Ishikawa (cell line): ENCODE results near the gene NOXA1.

Experiments used
- CEBPB ChIP-seq: IDR thresholded peaks from 2 replicates; pipeline ENCODE4 v1.6.1; 2012
- CREB1 ChIP-seq: IDR thresholded peaks from 2 replicates; pipeline ENCODE4 v1.6.1; 2012; ENCODE audit warnings: low read depth
- EGR1 ChIP-seq: IDR thresholded peaks from 2 replicates; pipeline ENCODE4 v1.6.1; 2012
- EP300 ChIP-seq: IDR thresholded peaks from 2 replicates; pipeline ENCODE4 v1.6.1; 2012; ENCODE audit warnings: borderline replicate concordance
- FOXM1 ChIP-seq: IDR thresholded peaks from 2 replicates; pipeline ENCODE4 v1.6.1; 2012; ENCODE audit warnings: low read depth, borderline replicate concordance
- NFIC ChIP-seq: IDR thresholded peaks from 2 replicates; pipeline ENCODE4 v1.6.1; 2012
- RAD21 ChIP-seq: IDR thresholded peaks from 2 replicates; pipeline ENCODE4 v1.6.1; 2012; ENCODE audit warnings: low read depth
- TAF1 ChIP-seq: IDR thresholded peaks from 2 replicates; pipeline ENCODE4 v1.6.1; 2012; ENCODE audit warnings: low read depth, mild to moderate bottlenecking
- TCF12 ChIP-seq: IDR thresholded peaks from 2 replicates; pipeline ENCODE4 v1.6.1; 2012; ENCODE audit warnings: low read depth
- USF1 ChIP-seq: IDR thresholded peaks from 2 replicates; pipeline ENCODE4 v1.6.1; 2012
- YY1 ChIP-seq: IDR thresholded peaks from 2 replicates; pipeline ENCODE4 v1.6.1; 2012; ENCODE audit warnings: low read depth
- ZBTB7A ChIP-seq: IDR thresholded peaks from 2 replicates; pipeline ENCODE4 v1.6.1; 2012; ENCODE audit warnings: low read depth
- TF ChIP-seq, protein P1 (sequence below): IDR thresholded peaks from 2 replicates; pipeline ENCODE4 v1.6.1; 2012; ENCODE audit warnings: low read depth, mild to moderate bottlenecking
- TF ChIP-seq, protein P2 (sequence below): IDR thresholded peaks from 2 replicates; pipeline ENCODE4 v1.6.1; 2012

NOXA1 gene

GRCh38 chr9:137376386-137376785, 46.8 kb upstream of the NOXA1 start:
- TF ChIP-seq FOXM1 (no peak), CEBPB (no peak), ZBTB7A (no peak), TCF12 (no peak), EGR1 (no peak), CREB1 (no peak), EP300 (no peak), NFIC (no peak), TAF1 (no peak), USF1 (no peak)

DNA sequence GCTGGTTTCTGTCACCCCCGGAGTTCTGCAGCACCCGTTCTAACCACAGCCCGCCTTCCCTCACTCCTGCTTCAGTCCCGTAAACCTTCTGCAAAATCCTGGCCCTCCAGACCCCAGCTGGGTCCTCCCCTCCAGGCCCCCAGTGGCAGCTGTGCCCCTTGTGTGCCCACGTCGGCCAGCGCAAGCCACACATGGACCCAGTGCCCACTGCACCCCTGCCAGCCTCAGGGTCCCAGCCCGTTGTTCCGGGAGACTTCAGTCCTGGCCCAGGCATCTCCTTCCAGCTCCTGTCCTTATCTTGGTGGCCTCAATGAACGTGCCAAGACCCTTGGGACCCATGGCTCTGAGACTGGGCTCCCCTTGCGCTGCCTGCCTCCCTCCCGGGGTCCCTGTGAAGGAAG, 43.4 kb upstream of the NOXA1 start:
- TF ChIP-seq CREB1: no peak
- TF ChIP-seq, protein P1, sequence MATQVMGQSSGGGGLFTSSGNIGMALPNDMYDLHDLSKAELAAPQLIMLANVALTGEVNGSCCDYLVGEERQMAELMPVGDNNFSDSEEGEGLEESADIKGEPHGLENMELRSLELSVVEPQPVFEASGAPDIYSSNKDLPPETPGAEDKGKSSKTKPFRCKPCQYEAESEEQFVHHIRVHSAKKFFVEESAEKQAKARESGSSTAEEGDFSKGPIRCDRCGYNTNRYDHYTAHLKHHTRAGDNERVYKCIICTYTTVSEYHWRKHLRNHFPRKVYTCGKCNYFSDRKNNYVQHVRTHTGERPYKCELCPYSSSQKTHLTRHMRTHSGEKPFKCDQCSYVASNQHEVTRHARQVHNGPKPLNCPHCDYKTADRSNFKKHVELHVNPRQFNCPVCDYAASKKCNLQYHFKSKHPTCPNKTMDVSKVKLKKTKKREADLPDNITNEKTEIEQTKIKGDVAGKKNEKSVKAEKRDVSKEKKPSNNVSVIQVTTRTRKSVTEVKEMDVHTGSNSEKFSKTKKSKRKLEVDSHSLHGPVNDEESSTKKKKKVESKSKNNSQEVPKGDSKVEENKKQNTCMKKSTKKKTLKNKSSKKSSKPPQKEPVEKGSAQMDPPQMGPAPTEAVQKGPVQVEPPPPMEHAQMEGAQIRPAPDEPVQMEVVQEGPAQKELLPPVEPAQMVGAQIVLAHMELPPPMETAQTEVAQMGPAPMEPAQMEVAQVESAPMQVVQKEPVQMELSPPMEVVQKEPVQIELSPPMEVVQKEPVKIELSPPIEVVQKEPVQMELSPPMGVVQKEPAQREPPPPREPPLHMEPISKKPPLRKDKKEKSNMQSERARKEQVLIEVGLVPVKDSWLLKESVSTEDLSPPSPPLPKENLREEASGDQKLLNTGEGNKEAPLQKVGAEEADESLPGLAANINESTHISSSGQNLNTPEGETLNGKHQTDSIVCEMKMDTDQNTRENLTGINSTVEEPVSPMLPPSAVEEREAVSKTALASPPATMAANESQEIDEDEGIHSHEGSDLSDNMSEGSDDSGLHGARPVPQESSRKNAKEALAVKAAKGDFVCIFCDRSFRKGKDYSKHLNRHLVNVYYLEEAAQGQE: no peak
- TF ChIP-seq, protein P2, sequence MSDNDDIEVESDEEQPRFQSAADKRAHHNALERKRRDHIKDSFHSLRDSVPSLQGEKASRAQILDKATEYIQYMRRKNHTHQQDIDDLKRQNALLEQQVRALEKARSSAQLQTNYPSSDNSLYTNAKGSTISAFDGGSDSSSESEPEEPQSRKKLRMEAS: no peak
- TF ChIP-seq NFIC: no peak
- no peak for TF ChIP-seq USF1
- TF ChIP-seq ZBTB7A: no peak

- TF ChIP-seq EP300: no peak
- no peak for TF ChIP-seq ZBTB7A
- TF ChIP-seq CREB1: no peak
Observed at GRCh38 chr9:137380171-137380570, 43.0 kb upstream of the NOXA1 start.

DNA sequence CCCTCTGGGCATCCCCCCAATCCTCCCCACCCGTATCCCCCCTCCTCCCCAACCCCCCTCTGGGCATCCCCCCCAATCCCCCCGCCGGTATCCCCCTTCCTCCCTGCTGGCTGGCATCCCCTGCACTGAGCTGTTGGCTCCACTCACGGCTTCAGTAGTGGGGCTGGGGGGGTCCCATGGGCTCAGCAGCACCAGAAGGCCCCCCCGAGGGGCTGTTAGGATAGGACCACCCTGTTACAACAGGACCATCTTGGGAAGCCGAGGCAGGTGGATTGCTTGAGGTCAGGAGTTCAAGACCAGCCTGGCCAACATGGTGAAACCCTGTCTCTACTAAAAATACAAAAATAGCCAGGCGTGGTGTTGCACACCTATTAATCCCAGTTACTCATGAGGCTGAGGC, 42.6 kb upstream of the NOXA1 start:
- TF ChIP-seq CEBPB (no peak), EP300 (no peak), YY1 (no peak), TAF1 (no peak)
- TF ChIP-seq, protein P2: no peak
- TF ChIP-seq, protein P1: no peak

DNA sequence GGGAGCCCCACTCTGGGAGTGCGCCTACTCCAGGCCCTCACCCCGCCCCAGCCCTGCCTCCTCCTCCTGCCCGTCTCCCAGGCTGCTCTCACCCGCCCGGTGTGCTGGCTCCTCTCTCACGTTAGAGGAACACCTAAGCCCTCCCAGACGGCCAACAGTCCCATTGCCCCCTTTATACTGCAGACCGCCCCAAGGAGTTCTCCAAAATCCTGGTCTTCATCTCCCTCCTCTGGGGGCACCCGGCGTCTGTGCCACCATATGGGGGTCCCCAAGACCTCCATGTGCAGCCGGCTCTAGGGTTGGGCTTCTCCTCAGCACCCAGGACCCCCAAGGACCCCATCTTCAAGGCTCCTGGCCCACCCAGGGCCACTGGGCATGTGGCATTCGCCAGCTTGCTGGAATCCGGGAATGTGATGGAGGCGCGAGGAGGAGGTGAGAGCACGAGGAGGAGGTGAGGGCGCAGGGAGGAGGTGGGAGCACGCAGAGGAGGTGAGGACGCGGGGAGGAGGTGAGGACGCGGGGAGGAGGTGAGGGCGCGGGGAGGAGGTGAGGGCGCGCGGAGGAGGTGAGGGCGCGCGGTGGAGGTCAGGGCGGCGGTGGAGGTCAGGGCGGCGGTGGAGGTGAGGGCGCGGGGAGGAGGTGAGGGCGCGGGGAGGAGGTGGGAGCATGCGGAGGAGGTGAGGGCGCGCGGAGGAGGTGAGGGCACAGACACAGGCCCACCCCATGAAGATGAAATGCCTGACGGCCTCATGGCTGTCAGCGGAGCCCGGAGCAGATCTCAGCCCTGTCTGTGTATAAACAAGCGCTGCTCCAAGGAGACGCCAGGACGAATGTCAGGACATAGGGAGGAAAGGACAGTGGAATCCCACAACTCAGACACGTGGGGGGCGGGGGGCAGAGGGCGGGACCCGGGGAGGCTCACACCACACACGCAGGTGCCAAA, 41.4 kb upstream of the NOXA1 start:
- TF ChIP-seq, protein P1: no peak
- no peak for TF ChIP-seq TAF1
- no peak for TF ChIP-seq TCF12
- TF ChIP-seq FOXM1: no peak
- TF ChIP-seq NFIC: no peak
- TF ChIP-seq ZBTB7A: no peak
- TF ChIP-seq, protein P2: no peak
- TF ChIP-seq CREB1: no peak
- no peak for TF ChIP-seq EP300
- no peak for TF ChIP-seq RAD21
- TF ChIP-seq CEBPB: no peak
- TF ChIP-seq USF1: no peak
- no peak for TF ChIP-seq YY1
